Stimulated activated CD8-positive, alpha-beta memory T cell treated with anti-CD3 and anti-CD28 coated beads, Interleukin-4, amount 100 ng/mL, for 4 hours (primary cell): ENCODE data around the gene SRSF5.

ENCODE experiments used
- DNase-seq, 2 donors: peaks; one replicate each; pipeline ENCODE4 v3.0.0-alpha.2; 2020; ENCODE audit warnings: low read depth in 2 of 2, low spot score in 1 of 2

The SRSF5 gene

DNA sequence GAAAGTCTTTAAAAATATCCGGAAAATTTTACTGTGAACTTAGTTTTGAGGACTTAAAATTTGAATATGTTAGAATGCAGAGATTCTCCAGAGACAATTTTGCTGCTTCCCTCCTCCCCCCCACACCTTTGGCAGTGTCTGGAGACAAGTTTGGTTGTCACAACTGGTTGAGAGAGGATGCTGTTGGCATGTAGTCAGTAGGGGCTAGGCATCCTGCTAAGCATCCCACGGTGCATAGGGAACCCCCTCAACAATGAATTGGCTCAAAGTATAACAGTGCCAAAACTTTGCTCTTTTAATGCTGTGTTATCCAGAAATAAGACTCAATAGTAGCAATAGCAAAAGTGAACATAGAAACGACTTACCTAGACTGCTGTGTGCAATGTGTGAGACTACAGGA lies 3.6 kb downstream of the SRSF5 start:
- DNase-seq, result no peak

DNA sequence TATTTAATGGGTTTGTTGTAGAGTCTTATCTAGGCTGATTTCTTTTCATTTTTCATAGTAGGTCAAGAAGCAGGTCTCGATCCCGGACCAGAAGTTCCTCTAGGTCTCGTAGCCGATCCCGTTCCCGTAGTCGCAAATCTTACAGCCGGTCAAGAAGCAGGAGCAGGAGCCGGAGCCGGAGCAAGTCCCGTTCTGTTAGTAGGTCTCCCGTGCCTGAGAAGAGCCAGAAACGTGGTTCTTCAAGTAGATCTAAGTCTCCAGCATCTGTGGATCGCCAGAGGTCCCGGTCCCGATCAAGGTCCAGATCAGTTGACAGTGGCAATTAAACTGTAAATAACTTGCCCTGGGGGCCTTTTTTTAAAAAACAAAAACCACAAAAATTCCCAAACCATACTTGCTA lies 4.2 kb downstream of the SRSF5 start:
- no peak for DNase-seq

DNA sequence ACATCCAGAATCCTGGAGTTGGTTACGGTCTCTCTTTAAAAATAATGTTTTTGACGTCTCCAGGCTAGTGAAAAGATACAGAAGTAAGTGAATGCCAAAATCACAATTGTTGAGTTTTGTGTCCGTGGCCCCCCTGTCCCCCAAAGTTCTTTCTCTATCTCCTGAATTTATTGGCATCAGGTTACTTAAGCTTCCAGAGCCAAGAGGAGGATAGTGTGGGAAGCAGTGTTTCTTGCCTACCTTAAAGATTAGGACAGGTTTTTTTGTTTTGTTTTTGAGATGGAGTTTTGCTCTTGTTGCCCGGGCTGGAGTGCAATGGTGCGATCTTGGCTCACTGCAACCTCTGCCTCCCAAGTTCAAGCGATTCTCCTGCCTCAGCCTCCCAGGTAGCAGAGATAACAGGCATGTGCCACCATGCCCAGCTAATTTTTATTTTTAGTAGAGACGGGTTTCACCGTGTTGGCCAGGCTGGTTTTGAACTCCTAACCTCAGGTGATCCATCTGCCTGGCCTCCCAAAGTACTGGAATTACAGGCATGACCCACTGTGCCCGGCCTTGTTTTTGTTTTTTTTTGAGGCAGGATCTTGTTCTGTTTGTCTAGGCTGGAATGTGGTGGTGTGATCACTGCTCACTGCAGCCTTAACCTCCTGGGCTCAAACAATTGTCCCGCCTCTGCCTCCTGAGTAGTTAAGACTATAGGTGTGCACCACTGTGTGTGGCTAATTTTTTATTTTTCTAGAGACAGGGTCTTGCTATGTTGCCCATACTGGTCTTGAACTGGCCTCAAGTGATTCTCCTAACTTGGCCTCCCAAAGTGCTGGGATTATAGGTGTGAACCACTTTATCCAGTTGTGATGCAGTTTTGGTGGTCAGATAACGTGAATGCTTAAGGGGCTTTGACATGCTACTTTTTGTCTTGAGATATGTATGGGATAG lies 5.4 kb downstream of the SRSF5 start:
- DNase-seq, result no peak

DNA sequence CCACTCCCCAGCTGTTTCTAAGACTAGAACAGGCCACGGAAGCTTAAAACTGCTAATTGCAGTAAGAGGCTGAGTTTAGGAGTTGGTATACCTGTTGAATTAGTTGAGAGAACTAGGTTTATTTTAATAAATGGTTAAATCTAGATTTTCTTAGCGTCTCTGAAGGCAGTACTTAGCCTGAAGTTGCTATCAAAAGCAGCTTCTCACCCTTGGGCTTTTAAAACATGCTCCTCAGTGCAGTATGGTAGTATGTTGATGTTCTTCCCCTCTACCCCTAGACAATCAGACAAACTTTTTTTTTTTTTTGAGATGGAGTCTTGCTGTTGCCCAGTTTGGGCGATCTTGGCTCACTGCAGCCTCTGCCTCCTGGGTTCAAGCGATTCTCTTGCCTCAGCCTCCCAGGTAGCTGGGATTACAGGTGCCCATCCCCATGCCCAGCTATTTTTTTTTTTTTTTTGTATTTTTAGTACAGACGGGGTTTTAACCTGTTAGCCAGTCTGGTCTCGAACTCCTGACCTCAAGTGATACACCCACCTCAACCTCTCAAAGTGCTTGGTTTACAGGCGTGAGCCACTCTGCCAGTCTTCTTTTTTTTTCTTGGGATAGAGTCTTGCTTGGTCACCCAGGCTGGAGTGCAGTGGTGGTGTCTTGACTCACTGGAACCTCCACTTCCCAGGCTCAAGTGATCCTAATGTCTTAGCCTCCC lies 6.8 kb downstream of the SRSF5 start:
- no peak for DNase-seq

DNA sequence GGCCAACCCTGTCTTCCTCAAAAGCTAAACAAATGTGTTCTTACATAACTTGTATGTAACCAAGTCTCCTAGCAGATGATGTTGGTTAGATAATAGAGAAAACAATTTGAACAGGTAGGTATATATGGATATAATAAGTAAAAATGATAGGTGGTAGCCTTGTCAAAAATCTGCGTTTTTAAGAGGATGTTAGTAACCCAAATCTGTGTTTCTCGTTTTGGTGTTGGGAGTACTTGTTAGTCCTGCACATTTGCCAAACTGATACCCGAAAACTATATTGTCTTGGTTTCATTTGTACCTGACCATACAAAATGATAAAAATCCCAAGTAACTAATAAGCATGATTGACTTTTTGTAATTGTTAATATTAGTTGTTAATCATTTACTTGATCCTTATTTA lies 8.1 kb downstream of the SRSF5 start:
- DNase-seq, result no peak

DNA sequence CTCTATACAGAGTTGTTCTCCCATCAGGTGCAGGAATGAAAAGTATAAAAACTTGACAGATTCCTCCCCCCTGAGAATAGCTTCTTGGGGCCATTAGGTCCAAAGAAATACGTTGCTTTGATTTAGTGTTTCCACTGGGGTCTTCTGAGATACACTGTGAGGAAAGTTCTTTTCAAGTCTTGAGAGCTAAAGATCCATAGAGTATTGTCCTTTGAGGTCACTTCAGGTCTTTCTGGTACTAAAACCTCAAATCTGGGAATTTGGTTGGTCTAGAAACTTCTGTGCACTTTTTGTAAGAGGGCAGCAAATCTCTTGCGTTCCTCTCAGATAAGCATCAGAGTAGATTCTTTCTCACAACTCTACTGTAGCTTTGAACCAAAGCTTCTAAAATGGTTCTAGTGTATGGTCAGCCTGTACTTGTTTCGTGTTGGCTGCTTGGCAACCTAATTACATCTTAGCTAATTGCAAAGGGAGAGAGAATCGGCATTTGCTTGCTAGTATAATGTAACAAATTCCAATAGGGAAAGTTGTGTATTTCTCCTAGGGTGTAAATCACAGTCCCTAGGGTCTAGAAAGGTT lies 10.0 kb downstream of the SRSF5 start:
- DNase-seq, result no peak

DNA sequence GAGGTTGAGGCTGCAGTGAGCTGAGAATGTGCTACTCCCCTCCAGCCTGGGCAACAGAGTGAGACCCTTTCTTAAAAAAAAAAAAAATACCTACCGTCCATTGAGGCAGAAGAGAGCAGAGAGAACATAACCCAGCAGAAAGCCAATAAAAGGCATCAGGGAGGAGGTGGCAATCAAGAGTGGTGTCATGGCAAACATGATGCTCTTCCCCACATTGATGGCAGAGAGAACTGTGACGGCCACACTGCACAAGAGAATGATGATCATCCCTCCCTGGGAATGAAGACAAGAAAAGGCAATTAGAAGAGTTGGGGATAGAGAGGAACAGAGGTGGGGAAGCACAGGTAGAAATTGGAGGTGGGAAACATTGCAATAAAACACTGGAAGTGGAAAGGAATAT lies 12.1 kb downstream of the SRSF5 start:
- no peak for DNase-seq

DNA sequence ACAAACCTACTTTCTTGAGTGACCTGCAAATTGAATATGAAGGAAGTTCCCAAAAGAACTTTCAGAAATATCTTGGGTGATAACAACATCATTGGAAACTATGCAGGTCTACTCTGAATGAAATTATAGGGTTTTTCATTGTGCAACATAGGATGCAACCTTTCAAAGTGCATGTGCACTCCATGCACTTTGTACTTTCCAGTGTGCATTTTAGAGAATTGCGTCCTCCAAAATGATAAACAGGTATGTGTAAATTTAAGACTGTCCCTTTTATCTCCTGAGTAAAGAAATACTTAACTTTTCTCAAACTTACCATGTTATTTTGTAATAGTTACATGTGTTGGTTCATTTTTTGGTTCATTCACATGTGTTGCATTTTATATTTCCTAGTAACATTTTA lies 13.2 kb downstream of the SRSF5 start:
- no peak for DNase-seq

DNA sequence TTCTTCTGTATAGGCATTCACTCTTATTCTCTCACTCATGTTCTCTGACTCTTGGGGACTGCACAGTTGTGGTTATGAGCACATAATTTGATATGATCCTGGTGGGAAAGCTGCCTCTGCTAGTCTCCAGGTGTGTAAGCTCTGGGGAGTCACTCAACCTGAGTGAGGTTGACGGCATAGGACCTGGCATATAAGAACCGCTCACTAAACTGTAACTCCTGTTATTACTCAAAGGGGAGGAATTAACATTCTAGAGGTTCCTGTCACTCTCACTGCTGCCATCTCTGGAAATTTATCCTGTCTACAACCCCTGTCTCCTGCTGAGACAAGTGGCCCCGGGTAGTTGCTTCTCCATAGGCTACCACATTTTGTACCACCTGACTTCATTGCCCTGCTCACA lies 14.0 kb downstream of the SRSF5 start:
- DNase-seq, result no peak

DNA sequence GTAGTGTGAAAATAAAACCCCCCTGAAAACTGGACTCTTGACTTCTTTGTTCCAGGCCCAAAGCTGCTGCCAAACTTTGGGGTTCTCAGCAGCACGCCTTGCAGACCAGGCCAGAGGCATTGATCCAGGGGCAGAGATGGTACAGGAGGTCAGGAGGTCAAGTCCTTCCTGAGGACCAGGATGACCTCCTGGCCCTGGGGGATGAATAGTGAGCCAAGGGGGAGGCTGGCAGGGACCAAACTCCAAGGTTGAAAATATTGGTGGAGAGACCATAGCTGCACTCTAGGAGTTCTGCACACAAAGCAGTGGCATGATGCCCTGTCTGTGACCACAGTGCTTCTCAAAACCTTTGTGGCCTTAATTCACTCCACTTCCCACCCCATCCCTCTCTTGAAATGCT lies 18.0 kb downstream of the SRSF5 start:
- no peak for DNase-seq

DNA sequence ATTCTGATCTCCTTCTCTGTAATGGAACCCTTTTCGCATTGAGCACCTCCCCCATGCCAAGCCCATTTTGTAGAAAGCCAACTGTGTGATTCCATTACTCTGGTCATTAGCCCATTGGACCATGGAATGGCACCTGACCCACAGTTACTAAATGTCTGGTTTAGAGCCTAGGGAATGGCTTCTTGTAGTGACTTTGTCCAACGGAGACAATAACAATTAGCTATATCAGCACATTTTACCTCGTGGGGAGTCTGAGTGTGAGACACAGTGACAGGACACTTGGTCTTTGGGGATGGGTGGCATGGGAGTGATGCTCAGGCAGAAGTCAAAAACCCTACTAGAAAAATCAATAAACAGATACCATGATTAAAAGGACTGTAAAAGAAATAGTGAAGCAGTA lies 19.7 kb downstream of the SRSF5 start:
- DNase-seq, result no peak

DNA sequence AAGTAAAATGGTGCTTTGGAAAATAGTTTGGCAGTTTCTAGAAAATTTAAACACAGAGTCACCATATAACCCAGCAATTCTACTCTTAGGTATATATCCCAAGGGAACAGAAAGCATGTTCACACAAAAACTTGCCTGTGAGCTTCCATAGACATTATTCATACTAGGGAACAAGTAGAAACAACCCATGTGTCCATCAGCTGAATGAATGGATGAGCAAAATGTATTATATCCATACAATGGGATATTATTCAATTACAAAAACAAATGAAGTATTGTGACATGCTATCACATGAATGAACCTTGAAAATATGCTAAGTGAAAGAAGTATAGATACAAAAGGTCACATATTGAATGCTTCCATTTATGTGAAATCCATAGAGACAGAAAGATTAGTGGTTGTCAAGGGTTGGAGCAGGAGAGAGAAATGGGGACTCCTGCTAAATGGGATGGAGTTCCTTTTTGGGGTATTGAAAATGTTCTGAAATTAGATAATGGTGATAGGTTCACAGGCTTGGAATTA lies 22.2 kb downstream of the SRSF5 start:
- no peak for DNase-seq

DNA sequence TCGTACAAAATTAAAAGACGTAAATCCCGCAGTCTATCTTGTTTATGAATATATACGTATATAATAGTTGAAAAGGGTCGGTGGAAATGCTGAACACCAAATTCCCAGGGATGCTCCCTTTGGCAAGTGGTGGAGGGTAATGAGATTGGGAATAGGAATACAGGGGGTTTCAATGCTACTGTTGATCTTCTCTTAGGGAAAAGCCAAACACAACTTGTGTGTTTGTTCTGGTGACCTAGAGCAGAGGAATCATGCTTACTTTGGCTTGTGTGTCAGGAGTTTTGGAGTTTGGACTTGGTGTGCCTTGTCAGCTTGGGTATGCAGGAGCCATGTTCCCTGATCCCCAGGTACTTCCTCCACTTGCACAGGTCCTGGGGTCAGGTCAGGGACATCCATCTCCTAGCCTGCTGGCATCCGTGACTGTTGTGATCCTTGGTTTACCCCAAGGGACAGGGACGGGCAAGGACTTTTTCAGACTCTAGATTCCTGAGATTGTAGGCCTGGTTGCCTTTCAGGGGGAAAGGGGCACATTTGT lies 26.0 kb downstream of the SRSF5 start:
- no peak for DNase-seq

DNA sequence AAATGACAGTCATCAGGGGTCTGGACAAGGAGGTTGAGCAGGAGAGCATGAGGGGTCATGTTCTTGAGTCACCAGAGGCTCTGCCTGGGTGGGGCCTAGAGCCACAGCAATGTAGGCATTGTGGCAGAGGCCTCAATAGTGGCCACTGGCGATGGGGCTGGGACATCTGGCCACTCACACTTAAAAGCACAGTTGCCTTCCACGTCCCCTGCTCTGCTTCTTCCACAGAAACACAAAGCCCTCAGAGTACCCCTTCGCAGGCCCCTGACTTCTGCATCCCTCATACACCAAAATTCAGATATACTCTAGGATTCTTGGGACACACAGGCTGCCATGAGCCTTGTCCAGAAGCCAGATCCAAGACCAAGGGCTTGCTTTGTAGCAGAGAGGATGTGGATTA lies 27.8 kb downstream of the SRSF5 start:
- no peak for DNase-seq

DNA sequence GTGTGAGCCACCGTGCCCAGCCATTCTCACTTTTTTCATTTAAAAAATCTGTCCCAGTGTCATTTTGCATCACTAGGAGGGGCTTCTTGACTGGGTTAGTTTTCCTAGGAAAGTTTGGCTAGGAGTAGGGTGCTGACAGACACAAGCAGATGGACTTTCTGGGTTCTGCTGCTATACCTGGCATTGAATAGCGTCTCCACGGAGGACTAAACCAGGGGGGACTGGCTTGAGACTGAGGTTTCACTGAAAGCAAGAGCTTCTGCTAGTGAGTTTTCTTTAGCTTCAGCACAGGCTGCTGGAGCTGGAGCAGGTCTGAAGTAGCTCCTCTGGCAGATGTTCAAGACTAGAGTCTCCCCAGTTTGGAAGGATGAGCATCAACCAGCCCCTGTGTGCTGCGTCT lies 28.7 kb downstream of the SRSF5 start:
- DNase-seq, result no peak

DNA sequence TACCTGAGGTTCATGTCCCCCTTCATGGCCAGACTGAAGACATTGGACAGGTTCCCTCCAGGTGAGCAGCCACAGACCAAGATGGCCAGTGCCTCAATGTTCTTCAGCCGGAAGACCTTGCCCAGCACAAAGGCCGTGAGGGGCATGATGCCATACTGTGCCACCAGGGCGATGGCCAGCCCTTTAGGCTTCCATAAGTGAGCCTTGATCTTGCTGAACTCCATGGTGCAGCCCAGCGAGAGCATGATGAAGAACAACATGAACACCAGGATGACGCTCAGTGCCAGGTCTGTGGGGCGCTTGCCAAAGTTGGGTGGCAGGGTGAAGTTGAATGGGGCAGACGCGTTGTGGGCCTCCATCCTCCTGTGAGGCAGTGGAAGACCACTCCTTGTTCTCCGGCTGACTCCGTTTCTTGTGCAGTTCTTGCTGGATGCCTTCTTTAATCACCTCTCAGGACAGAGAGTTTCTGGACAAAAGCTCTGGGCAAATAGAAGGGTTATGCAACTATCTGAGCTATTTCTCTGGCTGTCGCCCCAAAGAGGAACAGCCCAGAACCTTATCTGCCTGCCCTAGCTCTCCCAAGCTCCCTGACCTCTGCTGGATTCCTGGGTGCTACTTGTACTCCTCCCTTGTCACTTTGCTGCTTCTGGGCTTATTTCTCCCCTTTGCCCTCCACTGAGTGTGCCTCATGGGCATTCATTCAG lies 30.0 kb downstream of the SRSF5 start, which contains the start of gene SLC10A1:
Gene SLC10A1 (minus strand): TSS at position 445 of the 704 bp plus-strand sequence. CDS start 86 bp downstream, at position 359.
- DNase-seq, result no peak

DNA sequence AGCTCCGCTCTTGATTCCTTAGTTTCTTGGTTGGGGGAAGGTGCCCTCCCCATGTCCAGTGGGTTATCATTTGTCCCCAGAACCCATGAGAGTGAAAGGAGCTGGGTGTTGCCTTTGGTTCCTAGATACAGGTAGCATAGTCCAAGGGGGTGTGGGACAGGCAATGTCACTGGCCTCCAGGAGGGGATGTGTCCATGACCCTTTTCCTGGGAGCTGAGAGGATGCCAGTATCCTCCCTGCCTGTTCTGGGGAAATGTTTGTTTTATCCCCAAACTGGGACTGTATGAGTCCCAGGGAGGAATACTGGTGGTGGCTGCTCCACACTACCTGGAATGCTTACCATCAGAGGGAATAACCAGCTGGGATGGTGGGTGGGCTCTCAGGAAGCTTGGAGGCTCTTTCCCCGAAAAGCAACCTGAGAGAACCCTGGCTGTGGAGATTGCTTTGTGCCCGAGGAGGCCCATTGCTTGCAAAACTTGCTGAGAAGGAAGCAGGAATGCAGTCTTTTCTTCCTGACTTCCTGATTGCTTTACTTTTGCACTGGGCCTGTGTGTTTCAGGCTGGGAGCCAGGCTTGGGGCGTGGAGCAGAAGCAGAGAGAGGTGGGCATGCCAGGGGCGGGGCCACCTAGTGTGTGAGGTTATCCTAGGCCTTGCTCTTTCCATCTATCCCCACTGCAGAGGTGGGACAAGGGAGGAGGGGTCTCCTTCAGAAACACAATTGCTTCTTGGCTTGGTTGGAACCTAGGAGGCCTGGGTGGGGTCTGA lies 30.8 kb downstream of the SRSF5 start:
- DNase-seq, result no peak

DNA sequence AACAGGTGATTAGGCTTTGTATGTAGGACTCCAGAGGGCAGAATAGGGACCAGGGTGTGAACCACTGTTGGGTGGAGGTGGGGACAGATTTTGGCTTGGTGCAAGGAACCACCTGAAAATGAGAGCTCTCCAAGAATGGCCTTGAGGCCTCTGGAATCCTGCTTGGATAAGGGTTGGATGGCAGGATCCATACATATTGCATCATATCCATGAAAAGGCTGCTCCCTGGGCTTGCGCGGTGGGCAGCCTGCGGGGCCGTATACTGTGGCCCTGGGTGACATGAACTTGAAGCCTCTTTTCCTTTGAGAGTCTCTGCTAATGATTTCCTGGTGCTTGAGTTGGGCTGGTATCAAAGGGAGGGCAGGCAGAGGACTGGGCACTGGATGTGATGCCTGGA lies 31.4 kb downstream of the SRSF5 start:
- no peak for DNase-seq

DNA sequence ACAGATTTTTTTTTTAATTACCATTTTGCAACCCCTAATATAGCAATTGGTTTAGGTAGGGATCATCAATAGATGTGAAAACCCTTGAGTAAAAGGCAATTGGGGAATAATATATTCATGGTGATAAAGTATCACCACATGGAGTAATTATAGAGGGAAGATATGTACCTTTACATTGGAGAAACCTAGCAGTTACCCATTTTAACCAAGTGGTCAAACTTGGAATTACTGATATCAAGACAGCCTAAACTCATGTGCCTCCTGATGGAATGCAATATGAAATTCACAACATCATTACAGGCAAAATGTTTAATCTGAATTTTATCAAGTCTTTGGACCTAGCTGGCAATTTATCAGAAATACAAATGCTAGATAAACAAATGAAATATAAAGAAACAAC lies 36.8 kb downstream of the SRSF5 start:
- DNase-seq, result no peak

DNA sequence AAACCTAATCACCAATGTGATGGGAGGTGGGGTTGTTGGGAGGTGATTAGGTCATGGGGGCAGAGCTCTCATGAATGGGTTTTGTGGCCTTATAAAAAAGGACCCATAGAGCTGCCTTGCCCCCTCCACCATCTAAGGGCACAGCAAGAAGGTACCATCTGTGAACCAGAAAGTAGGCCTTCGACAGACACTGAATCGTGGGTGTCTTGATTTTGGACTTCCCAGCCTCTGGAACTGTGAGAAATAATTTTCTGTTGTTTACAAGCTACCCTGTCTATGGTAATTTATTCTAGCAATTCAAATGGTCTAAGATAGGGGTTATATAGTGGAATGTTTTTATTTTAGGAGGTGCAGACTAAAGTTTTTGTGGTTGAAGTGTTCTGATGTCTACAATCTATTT lies 38.0 kb downstream of the SRSF5 start:
- no peak for DNase-seq
